ENCODE measurements around the gene HGS.

HGS gene, protein sequence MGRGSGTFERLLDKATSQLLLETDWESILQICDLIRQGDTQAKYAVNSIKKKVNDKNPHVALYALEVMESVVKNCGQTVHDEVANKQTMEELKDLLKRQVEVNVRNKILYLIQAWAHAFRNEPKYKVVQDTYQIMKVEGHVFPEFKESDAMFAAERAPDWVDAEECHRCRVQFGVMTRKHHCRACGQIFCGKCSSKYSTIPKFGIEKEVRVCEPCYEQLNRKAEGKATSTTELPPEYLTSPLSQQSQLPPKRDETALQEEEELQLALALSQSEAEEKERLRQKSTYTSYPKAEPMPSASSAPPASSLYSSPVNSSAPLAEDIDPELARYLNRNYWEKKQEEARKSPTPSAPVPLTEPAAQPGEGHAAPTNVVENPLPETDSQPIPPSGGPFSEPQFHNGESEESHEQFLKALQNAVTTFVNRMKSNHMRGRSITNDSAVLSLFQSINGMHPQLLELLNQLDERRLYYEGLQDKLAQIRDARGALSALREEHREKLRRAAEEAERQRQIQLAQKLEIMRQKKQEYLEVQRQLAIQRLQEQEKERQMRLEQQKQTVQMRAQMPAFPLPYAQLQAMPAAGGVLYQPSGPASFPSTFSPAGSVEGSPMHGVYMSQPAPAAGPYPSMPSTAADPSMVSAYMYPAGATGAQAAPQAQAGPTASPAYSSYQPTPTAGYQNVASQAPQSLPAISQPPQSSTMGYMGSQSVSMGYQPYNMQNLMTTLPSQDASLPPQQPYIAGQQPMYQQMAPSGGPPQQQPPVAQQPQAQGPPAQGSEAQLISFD

DNA sequence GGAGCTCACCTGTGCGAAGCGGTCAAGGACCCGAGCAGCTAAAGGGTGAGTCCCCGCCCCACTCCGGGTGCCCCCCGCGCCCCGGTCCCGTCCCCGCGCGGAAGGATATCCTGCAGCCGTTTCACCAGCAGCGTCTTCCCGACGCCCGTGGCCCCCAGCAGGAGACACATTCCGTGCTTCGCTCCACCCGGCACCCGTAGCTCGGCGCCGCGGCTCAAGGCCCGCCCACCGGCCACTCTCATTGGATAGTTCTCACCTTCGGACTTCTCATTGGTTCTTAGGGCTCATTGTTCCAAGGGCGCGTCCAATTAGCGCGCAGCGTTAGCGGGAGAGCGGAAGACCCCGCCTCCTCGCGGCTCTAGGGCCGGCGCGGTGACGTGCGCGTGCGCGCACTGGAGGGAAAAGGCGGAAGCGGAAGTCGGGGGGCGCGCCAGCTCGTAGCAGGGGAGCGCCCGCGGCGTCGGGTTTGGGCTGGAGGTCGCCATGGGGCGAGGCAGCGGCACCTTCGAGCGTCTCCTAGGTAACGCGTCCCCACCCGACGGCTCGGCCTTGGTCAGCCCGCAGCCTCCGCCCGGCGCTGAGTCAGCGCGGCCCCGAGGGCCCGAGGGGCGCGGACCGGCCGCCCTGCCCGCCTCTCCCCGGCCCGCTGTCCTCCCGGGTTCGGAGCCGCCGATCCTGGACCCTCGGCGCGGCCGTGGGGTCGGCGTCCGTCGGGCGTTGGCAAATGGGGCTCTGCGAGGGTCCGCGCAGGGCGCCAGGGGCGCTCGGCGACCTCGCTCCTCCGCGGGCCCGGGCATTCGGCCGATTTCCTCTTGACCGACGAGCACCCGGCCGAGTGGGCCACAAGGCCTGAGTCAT is at the start of gene HGS, which contains the start of gene ARL16:
TSS of gene HGS (plus strand) at position 428 of the 858 bp plus-strand sequence. CDS start at position 484, 56 bp downstream.
TSS of gene ARL16 (minus strand) at position 214 of the 858 bp plus-strand sequence. CDS start at position 170, 44 bp downstream.
- peak; percentile 97 for DNase-seq

DNA sequence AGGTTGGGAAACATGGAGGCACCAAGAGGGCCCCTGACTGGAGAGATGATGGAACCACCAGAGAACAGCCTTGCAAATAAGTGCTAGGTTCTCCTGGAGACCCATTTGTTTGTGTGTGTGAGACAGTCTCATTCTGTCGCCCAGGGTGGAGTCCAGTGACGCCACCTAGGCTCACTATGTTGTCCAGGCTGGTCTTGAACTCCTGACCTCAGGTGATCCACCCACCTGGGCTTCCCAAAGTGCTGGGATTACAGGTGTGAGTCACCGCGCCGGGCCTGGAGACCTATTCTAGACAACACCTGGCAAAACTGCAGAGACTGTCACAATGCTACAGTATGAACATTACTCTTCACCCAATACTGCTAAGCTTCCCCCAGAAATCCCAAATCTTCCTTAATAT is 48.4 kb upstream of the HGS start:
- no peak for DNase-seq

DNA sequence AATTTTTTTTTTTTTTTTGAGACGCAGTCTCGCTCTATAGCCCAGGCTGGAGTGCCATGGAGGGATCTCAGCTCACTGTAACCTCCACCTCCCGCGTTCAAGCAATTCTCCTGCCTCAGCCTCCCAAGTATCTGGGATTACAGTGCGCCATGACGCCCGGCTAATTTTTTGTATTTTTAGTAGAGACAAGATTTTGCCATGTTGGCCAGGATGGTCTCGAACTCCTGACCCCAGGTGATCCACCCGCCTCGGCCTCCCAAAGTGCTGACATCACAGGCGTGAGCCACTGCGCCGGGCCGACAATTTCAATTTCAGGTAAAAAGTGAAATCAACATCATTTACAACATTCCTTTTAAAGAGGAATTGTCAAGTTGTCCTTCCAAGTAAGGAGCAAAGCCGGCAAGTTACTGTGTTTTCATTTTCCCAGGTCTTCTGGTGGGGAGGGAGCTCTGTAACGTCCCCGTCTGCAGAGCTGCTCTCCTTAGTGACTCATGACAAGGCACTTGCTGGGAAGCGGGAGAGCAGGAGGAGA is 47.8 kb upstream of the HGS start:
- DNase-seq = no peak

DNA sequence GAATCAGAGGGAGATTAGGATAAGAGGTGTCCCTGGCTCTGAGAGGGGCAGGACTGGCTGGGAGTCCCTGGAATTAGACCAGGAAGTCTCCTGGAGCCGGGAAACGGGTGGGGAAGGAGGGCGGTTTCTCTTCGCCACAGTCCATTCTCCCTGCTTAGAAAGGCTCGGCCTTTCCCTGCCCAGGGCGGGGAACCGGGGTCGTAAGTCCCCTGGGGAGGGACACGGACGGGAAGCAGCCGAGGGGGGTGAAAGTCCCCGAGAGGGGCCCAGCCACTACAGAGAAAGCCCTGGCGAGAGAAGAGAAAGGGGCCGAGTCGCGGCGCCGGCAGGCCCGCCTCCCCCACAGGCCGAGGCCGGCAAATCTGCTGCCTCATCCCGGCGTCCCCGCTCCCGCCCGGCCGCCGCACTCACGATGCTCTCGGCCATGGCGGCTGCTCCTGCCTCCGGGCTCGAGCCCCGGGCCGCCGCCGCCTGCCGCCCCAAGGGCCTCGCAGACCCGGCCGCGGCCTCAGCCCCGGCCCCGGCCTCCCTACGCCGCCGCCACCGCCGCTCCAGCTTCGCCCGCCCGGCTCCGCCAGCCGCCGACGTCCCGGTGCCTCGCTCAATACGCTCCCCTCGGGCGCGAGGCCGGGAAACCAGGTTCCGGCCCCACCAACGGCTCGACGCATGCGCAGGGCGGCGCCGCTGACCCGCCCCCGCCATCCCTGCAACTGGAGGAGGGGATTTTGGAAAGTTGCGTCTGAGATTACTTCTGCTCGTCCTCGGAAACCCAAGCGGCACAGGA is 47.1 kb upstream of the HGS start, which contains the start of the genes NPLOC4 and TSPAN10:
TSS of gene NPLOC4 (minus strand) at position 608 of the 784 bp plus-strand sequence. CDS start at position 426, 182 bp downstream.
TSS of gene TSPAN10 (plus strand) at position 692 of the 784 bp plus-strand sequence. CDS start 5,217 bp downstream, outside the sequence.
- peak; percentile 46 for DNase-seq

DNA sequence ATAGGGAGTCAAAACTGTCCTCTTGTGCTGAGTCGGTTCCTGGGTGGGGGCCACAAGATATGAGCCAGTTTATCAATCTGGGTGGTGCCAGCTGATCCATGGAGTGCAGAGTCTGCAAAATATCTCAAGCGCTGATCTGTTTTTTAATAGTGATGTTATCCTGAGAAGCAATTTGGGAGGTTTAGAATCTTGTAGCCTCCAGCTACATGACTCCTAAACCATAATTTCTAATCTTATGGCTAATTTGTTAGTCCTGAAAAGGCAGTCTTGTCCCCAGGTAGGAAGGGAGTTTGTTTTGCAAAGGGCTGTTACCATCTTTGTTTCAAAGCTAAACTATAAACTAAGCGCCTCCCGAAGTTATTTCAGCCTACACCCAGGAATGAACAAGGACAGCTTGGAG is 45.1 kb upstream of the HGS start:
- no peak for DNase-seq

DNA sequence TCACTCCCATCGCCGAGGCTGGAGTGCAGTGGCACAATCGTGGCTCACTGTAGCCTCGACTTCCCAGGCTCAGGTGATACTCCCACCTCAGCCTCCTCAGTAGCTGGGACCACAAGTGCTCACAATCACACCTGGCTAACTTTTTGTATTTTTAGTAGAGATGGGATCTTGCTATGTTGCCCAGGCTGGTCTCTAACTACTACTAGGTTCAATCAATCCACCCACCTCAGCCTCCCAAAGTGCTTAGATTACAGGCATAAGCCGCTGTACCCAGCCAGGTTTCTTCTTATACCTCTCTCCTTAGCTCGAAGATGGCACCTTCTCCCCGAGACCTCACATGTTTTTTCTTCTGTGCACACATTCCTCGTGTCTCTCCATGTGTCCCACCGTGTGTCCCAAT is 43.8 kb upstream of the HGS start:
- no peak for DNase-seq

DNA sequence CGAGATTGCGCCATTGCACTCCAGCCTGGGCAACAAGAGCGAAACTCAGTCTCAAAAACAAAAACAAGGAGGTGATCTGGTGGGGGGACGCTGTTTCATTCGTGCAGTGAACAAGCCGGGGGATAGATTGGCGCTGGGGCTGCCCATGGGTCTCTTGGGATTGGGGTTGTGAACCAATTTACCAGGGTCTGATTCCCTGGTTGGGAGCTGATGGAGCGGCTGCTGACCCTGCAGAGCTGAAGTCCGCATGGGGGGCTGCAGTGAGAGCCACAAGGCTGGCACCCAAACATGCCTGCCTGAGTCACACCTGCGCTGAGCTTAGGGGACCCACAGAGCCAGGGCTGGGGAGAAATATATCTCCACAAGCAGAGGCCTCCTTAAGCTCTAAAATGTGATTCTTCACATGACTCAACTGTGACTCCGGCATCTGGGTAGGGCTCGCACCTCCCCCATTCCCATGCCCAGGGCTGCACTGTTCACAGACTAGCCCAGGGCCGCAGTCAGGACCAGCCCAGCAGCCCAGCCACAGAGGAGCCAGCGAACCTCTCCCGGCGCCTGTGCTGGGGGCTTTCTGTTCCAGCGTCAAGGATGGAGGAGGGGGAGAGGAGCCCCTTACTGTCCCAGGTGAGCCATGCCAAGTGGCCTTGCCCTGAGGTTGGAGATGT is 41.9 kb upstream of the HGS start:
- no peak for DNase-seq

DNA sequence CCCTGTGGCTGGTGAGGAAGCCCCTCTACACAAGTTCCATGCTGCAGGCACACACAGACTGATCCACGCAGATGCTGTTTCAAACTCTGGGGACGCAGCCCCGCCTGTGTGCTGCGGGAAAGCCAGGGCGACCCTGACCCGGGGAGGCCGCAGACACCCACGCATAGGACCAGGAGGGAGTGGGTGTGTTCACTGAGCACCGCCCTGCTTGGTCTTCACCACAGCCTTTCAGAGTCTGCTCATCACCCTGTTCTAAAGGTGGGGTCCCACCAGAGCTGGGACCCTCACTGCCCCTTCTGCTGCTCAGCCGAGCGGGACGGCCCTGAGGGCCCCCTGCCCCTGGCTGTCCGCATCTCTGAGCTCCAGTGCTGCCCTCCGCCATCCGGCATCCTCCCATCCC is 39.3 kb upstream of the HGS start:
- DNase-seq = no peak

DNA sequence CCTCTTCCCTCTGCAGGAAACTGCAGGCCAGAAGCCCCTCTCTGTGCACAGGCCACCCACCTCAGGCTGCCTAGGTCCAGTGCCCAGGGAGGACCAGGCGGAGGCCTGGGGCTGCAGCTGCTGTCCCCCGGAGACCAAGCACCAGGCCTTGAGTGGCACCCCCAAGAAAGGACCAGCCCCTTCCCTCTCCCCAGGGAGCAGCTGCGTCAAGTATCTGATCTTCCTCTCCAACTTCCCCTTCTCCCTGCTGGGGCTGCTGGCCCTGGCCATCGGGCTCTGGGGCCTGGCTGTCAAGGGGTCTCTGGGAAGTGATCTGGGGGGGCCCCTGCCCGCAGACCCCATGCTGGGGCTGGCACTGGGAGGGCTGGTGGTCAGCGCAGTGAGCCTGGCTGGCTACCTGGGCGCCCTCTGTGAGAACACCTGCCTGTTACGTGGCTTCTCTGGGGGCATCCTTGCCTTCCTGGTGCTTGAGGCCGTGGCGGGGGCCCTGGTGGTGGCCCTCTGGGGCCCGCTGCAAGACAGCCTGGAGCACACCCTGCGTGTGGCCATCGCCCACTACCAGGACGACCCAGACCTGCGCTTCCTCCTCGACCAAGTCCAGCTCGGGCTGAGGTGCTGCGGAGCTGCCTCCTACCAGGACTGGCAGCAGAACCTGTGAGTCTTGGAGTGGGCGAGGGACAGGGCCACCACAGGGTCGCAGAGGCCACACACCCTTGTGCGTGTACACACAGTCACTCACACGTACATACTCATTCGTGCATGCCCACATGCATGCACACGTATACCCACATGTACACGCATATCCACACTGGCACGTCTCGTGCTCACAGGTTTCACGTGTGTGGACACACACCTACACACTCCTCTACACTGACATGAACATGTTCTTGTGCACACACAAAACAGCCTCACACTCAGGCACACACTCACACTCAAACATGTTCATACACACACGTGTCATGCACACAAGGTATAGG is 38.5 kb upstream of the HGS start:
- DNase-seq = no peak

DNA sequence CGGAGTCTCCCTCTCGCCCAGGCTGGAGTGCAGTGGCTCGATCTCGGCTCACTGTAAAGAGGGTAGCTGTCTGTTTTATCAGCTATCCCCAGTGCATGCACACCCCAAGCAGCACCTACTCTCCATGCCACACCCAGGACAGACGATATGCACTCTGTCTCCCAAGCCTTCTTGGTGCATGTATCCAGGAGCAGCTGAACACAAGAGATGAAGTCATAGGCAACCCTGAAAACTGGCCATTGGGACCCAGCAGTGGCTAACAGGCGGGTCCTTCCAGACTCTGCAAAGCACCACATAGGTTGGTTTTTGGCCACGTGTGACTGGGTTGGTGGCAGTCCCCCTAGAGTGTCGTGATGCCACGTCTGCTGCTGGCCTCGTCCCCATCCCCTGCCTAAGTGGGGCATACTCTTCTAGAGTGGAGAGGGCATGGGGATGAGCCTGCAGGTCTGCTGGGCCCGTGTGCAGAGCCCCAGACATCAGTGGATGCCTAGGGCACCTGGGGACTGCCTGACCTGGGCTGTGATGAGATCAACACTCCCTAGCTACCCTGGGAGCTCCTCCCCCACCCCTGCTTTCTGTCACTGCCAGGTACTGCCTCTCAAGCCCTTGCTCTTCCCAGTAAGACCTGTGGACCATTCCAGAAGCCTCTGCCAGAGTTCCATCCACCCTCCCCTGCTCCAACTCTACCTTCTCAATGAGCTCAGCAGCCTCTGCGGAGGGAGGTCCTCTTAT is 36.8 kb upstream of the HGS start:
- no peak for DNase-seq

DNA sequence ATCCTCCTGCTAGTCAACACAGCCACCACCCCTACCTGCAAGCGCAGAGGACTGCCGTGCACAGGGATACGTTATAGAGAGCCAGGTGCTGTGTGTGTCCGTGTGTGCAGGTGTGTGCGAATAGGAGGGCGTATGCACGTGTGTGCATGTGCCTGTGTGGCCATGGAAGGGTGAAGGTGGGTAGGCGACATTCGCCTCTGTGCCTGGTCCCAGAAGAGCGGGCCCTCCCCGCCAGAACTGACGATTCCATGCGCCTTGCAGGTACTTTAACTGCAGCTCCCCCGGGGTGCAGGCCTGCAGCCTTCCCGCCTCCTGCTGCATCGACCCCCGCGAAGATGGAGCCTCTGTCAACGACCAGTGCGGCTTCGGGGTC is 36.2 kb upstream of the HGS start:
- DNase-seq = no peak

DNA sequence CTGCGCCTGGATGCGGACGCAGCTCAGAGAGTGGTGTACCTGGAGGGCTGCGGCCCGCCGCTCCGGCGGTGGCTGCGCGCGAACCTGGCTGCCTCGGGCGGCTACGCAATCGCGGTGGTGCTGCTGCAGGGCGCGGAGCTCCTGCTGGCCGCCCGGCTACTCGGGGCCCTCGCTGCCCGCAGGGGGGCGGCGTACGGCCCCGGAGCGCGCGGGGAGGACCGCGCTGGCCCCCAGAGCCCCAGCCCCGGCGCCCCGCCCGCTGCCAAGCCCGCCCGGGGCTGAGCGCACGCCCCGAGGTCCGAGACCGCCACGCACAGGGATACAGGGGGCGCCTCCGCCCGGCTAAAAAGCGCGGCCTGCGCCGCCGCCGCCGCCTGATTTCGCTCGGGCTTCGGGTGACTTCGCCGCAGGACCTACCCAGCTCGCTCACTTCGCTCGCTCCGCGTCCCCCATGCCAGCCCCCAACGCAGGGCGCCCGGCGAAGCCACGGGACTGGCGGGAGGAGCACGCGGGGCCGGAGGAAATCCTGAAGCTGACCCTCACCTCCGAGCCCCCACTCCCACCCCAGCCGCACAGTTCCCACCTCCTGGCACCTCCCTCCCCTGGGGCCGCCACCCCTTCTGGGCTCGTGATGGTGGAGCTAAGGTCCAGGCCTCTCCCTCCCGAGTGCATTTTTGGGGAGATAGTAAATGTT is 35.7 kb upstream of the HGS start:
- no peak for DNase-seq

DNA sequence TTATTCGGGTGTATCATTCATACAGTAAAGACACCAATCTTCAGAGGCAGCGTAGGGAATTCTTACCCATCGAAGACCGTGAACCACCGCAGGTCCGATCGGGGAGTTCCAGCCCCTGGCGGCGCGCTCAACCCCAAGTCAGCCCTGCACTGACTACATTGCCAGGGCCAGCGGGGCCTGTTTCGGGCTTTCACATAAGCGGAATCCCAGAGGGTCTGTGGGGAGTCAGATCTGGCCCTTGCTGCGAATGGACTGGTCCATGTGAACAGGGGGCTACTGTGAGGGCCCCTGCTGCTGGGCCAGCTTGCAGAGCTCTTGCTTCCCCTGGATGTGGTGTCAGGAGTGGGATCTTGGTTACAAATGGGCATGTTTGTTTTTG is 35.1 kb upstream of the HGS start:
- DNase-seq = no peak

DNA sequence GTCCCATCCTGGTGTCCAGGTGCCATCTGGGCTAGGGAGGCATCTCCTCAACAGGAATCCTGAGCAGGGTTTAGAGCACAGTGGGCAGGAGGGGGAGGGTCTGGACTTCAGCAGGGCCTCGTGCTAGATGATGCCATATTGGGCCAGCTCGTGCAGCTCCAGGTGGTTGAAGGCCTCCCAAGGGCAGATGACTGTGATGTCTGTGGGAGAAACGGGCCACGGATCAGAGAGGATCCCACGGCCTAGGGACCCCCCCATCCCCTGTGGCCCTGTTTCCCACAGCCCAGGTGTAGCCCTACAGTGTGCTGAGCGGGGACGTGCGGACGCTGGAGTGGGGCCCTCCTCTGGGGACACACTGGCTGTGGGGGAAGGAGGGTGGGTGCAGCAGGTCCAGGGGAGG is 32.9 kb upstream of the HGS start:
- DNase-seq = no peak

DNA sequence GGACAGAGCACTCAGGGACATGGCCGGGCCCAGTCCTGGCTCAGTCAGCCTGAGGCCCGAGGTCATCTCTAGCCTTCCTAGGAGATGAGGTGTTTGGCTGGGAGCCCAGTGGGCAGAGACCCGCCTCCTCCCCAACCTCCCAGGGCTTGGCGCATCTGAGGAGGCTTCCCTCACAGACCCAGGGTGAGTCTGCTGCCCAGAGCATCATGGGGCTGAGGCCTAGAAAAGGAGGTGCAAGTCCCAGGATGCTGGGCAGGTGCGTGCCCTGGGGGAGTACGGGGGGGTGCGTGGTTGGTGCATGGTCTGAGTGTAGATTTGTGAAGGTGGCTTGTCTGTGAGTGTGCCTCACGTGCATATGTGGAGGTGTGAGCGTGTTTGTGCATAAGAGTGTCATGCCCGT is 32.1 kb upstream of the HGS start:
- DNase-seq = no peak

DNA sequence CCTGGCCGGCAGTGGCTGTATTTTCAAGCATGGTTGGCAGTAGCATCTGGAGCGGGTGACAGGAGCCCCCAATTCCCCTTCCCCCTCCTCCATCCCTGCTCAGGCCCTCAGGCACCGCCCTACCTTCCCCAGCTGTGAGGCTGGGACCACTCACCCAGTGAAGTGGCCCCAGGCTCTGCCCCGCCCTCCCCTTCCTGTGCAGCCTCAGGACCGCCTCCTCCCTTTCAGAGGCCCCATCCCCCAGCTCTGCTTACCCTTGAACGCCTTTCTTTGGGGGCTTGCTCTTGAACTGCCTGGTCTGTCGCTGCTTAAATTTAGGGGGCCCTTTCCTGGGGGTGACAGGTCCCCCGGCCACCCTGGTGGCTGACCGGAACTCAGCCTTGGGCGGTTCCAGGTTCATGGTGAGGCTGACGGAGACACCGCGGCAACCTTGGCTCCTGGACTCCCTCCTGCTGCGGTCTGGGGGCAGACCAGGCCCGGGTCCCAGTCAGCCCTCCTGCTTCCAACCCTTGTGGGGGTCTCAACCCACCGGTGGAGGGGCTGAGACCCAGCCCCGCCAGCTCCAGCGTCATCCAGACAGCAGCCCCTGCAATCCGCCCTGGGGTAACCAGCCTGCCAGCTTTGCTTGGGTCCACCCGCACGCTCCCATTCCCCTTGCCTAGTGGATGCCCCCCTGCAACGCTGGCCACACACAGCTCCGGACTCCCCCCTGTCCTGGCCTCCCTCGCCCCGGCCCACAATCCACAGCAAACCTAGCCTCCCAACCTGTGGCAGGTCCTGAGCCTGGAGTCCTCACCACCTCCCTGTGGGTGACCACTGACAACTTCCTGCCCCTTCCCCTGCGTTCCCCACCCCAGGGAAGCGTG is 30.7 kb upstream of the HGS start:
- no peak for DNase-seq

DNA sequence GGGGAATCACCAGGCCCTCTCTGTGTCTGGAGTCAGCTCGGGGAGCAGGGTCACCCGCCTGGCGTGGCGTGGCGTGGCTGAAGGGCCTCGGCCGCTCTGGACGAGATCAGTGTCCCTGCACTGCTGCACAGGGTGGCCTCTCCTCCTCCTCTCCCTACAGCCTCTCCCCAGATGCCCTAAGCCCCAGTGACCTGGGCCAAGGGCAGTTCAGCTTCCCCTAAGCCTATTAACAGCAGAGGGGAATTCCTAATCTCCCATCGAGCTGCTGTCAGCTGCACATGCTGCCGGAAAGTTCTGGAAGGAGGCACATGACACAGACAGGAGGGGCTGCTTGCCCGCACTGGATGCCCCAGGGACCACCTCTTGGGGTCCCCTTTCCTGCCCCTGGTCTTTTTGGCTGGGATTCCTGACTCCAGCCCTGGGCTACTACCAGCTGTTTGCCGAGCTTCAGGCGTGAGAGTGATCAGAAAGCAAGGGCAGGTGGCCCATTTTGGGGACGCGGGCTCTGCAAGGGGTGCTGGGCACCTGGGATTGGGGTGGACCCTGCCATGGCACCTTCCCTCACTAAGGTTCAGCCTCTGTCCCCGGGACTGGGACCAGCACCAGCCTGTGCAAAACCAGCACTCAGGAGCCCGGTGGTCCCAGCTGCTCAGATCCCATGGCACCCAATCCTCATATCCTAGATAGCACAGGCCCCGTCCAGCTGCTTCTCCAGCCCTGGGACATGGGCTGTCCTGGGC is 28.3 kb upstream of the HGS start:
- no peak for DNase-seq

Data from NCI-H1048 (cell line).